HepG2 (cell line): Measurements from ENCODE around the gene RAP2A. TPM values are rescaled to one million over a fixed set of nuclear protein-coding genes. Genes with fewer than 3 reads are reported as not detected.

Experiments
- CREM ChIP-seq, 2 experiments: sonication (generic) in 1 of 2; formaldehyde crosslinking in 1 of 2; IDR thresholded peaks; 2 replicates each; pipeline versions ENCODE4 v1.4.0 to v1.6.1; 2016 to 2020; ENCODE audit warnings: antibody characterized with exemption in 1 of 2, mild to moderate bottlenecking in 1 of 2, missing genetic modification reagents in 1 of 2
- FLYWCH1 ChIP-seq: sonication (generic); formaldehyde crosslinking; IDR thresholded peaks from 2 replicates; pipeline ENCODE4 v1.8.1; 2023; ENCODE audit warnings: mild to moderate bottlenecking, missing genetic modification reagents
- HDAC6 ChIP-seq: fragments of 200-600 bp; sonication (generic); IDR thresholded peaks from 2 replicates; pipeline ENCODE4 v1.7.0; 2017; ENCODE audit warnings: mild to moderate bottlenecking, antibody characterized with exemption, low read length, low read depth
- KAT8 ChIP-seq: IDR thresholded peaks from 2 replicates; pipeline ENCODE4 v1.6.1; 2016; ENCODE audit warnings: missing genetic modification reagents, missing compliant biosample characterization
- MLX ChIP-seq: IDR thresholded peaks from 2 replicates; pipeline ENCODE4 v1.6.1; 2016
- PATZ1 ChIP-seq: sonication (generic); formaldehyde crosslinking; IDR thresholded peaks from 2 replicates; pipeline ENCODE4 v1.4.0; 2020; ENCODE audit warnings: missing genetic modification reagents
- PAX8 ChIP-seq: sonication (generic); formaldehyde crosslinking; IDR thresholded peaks from 2 replicates; pipeline ENCODE4 v1.8.0; 2022; ENCODE audit warnings: mild to moderate bottlenecking, missing genetic modification reagents, borderline replicate concordance
- PRDM4 ChIP-seq: sonication (generic); formaldehyde crosslinking; IDR thresholded peaks from 2 replicates; pipeline ENCODE4 v1.9.0; 2021; ENCODE audit warnings: missing genetic modification reagents, borderline replicate concordance
- REST ChIP-seq, 2 experiments: IDR thresholded peaks; 2 replicates each; pipeline ENCODE4 v1.6.1; 2011 to 2012; ENCODE audit warnings: low read length in 2 of 2, borderline replicate concordance in 1 of 2, low read depth in 1 of 2, mild to moderate bottlenecking in 1 of 2, moderate library complexity in 1 of 2
- SIN3A ChIP-seq: IDR thresholded peaks from 2 replicates; pipeline ENCODE4 v1.6.1; 2011; ENCODE audit warnings: low read depth, mild to moderate bottlenecking, control low read depth, low read length, borderline replicate concordance
- SMAD1 ChIP-seq: sonication (generic); formaldehyde crosslinking; IDR thresholded peaks from 2 replicates; pipeline ENCODE4 v1.4.0; 2020; ENCODE audit warnings: missing genetic modification reagents, low read depth, mild to moderate bottlenecking, borderline replicate concordance
- SP2 ChIP-seq: sonication (generic); formaldehyde crosslinking; IDR thresholded peaks from 2 replicates; pipeline ENCODE4 v1.5.1; 2020; ENCODE audit warnings: mild to moderate bottlenecking, missing genetic modification reagents
- YEATS4 ChIP-seq: sonication (generic); formaldehyde crosslinking; IDR thresholded peaks from 2 replicates; pipeline ENCODE4 v1.4.0; 2020; ENCODE audit warnings: missing genetic modification reagents, borderline replicate concordance
- ZBTB38 ChIP-seq: sonication (generic); formaldehyde crosslinking; IDR thresholded peaks from 2 replicates; pipeline ENCODE4 v1.5.1; 2020; ENCODE audit warnings: mild to moderate bottlenecking, missing genetic modification reagents
- ZBTB8A ChIP-seq: sonication (generic); formaldehyde crosslinking; IDR thresholded peaks from 2 replicates; pipeline ENCODE4 v1.4.0; 2020; ENCODE audit warnings: mild to moderate bottlenecking, low read depth, missing genetic modification reagents, borderline replicate concordance
- ZC3H4 ChIP-seq: sonication (generic); formaldehyde crosslinking; IDR thresholded peaks from 2 replicates; pipeline ENCODE4 v1.4.0; 2020; ENCODE audit warnings: missing genetic modification reagents, borderline replicate concordance
- ZNF143 ChIP-seq: sonication (generic); formaldehyde crosslinking; IDR thresholded peaks from 2 replicates; pipeline ENCODE4 v1.4.0; 2020; ENCODE audit warnings: missing genetic modification reagents
- ZNF205 ChIP-seq: IDR thresholded peaks from 2 replicates; pipeline ENCODE4 v1.6.1; 2018; ENCODE audit warnings: missing biosample characterization, missing genetic modification reagents
- ZNF501 ChIP-seq: sonication (generic); formaldehyde crosslinking; IDR thresholded peaks from 2 replicates; pipeline ENCODE4 v1.5.1; 2020; ENCODE audit warnings: mild to moderate bottlenecking, moderate library complexity, missing genetic modification reagents
- ZNF75D ChIP-seq: sonication (generic); formaldehyde crosslinking; IDR thresholded peaks from 2 replicates; pipeline ENCODE4 v1.8.1; 2023; ENCODE audit warnings: missing genetic modification reagents, mild to moderate bottlenecking, borderline replicate concordance
- polyA plus RNA-seq, 8 experiments: library from polyadenylated mRNA; depleted of rRNA in 3 of 8; stranded (reverse) in 7 of 8; unstranded in 1 of 8; fragments of >200 nt; fragmentation: Illumina TruSeq in 4 of 8; extraction: Trizol in 4 of 8; gene quantifications; 2 replicates each; pipeline versions ENCODE4 v1.2.1 to v1.2.3, GENCODE V29; 2011 to 2016; ENCODE audit warnings: low read depth in 4 of 8, missing spikeins in 1 of 8, mixed read lengths in 1 of 8; ENCODE audit not compliant: insufficient read depth in 1 of 8
- total RNA-seq, 5 experiments: library from RNA; depleted of rRNA; stranded (reverse); fragments of >200 nt; fragmentation: Illumina TruSeq; extraction: Trizol; gene quantifications; 2 replicates each; pipeline ENCODE4 v1.2.3, GENCODE V29; 2016; ENCODE audit warnings: low read depth in 1 of 5

The RAP2A gene
- total and polyA plus RNA-seq, 2 of the 13 experiments (the other 11 are each of a cell fraction or from before 2014, with no cell fraction given): 9.9 to 23.1 TPM

GRCh38 chr13:97432917-97433726 lies 847 bp upstream of the RAP2A start (continued):
- TF ChIP-seq PRDM4 (CRISPR knock-in tag) (no peak), REST (IDR thresholded peaks at IDR 0.05; ENCODE audit: borderline replicate concordance in 1 of 2, low read depth in 1 of 2, low read length in 2 of 2) (no peak), PAX8 (CRISPR knock-in tag) (no peak), ZNF143 (CRISPR knock-in tag) (no peak), KAT8 (CRISPR knock-in tag) (peak; percentile 92), FLYWCH1 (CRISPR knock-in tag) (no peak), SMAD1 (CRISPR knock-in tag) (no peak), ZBTB8A (CRISPR knock-in tag) (no peak), ZNF501 (CRISPR knock-in tag) (peak; percentile 94), PATZ1 (peak; percentile 49), ZBTB38 (CRISPR knock-in tag) (no peak), SIN3A (0 out of 2 replicates have a peak, but pooled peaks have one; percentile 1), MLX (peak; percentile 15; the same call in 1 of the 2 replicates), ZC3H4 (CRISPR knock-in tag) (no peak), CREM (IDR thresholded peaks at IDR 0.05) (peak; percentile 85), CREM (CRISPR knock-in tag; IDR thresholded peaks at IDR 0.05) (no peak), YEATS4 (CRISPR knock-in tag) (peak; percentile 39), ZNF205 (CRISPR knock-in tag) (no peak), ZNF75D (no peak), HDAC6 (no peak), SP2 (peak; percentile 82)
